Neuronal stem cell (in vitro differentiated cells): ENCODE data around the gene LY6G5C. TPM values are rescaled to one million over a fixed set of nuclear protein-coding genes. Genes with fewer than 3 reads are reported as not detected.

Experiments used
- DNase-seq: peaks from one replicate; pipeline ENCODE4 v3.0.0-alpha.2; 2013; ENCODE audit warnings: low spot score
- H2AFZ ChIP-seq: one replicate; pipeline ENCODE4 v1.6.1; 2013; ENCODE audit warnings: mild to moderate bottlenecking, low read length, inconsistent platforms
- H2AK5ac ChIP-seq: 2 replicates; pipeline ENCODE4 v1.6.1; 2013; ENCODE audit warnings: low read depth, mild to moderate bottlenecking, inconsistent platforms, low read length, moderate library complexity, mixed read lengths
- H2BK120ac ChIP-seq: 2 replicates; pipeline ENCODE4 v1.6.1; 2013; ENCODE audit warnings: low read depth, mild to moderate bottlenecking, inconsistent platforms, low read length, moderate library complexity, mixed read lengths
- H2BK12ac ChIP-seq: one replicate; pipeline ENCODE4 v1.6.1; 2013; ENCODE audit warnings: low read length, inconsistent platforms
- H2BK15ac ChIP-seq: 2 replicates; pipeline ENCODE4 v1.6.1; 2013; ENCODE audit warnings: mild to moderate bottlenecking, low read length, inconsistent platforms, mixed read lengths
- H2BK5ac ChIP-seq: one replicate; pipeline ENCODE4 v1.6.1; 2013; ENCODE audit warnings: inconsistent platforms, mild to moderate bottlenecking, low read length, moderate library complexity
- H3K14ac ChIP-seq: one replicate; pipeline ENCODE4 v1.6.1; 2013; ENCODE audit warnings: low read length, inconsistent platforms
- H3K18ac ChIP-seq: 2 replicates; pipeline ENCODE4 v1.6.1; 2013; ENCODE audit warnings: low read length, inconsistent platforms
- H3K23ac ChIP-seq: 2 replicates; pipeline ENCODE4 v1.6.1; 2013; ENCODE audit warnings: low read depth, mild to moderate bottlenecking, mixed read lengths, low read length, inconsistent platforms; ENCODE audit not compliant: poor library complexity
- H3K27ac ChIP-seq: replicated peaks from 3 replicates; pipeline ENCODE4 v1.5.1; 2013; ENCODE audit warnings: low read length, inconsistent platforms
- H3K27me3 ChIP-seq, 3 experiments: 2 replicates each; pipeline ENCODE4 v1.6.1; 2013; ENCODE audit warnings: low read length in 3 of 3, mild to moderate bottlenecking in 2 of 3, inconsistent platforms in 1 of 3, low read depth in 1 of 3, mixed read lengths in 1 of 3, moderate library complexity in 1 of 3; ENCODE audit not compliant: control insufficient read depth in 3 of 3, insufficient read depth in 3 of 3
- H3K36me3 ChIP-seq, 2 donors: replicated peaks in 1 of 2; 2 replicates each; pipeline ENCODE4 v1.6.1; 2013; ENCODE audit warnings: low read length in 2 of 2; ENCODE audit not compliant: control insufficient read depth in 2 of 2, insufficient read depth in 2 of 2
- H3K4ac ChIP-seq: 2 replicates; pipeline ENCODE4 v1.6.1; 2013; ENCODE audit warnings: inconsistent platforms, mild to moderate bottlenecking, low read length, moderate library complexity
- H3K4me1 ChIP-seq, 2 donors: 1 replicate in 1 of 2; 2 replicates in 1 of 2; pipeline ENCODE4 v1.6.1; 2013; ENCODE audit warnings: low read length in 2 of 2, low read depth in 1 of 2; ENCODE audit not compliant: control insufficient read depth in 2 of 2, insufficient read depth in 1 of 2
- H3K4me2 ChIP-seq: one replicate; pipeline ENCODE4 v1.6.1; 2013; ENCODE audit warnings: mild to moderate bottlenecking, low read length, inconsistent platforms; ENCODE audit not compliant: insufficient read depth, poor library complexity, severe bottlenecking
- H3K4me3 ChIP-seq, 2 donors: 2 replicates each; pipeline ENCODE4 v1.5.1; 2013; ENCODE audit warnings: low read length in 2 of 2, mild to moderate bottlenecking in 2 of 2, inconsistent platforms in 1 of 2, moderate library complexity in 1 of 2
- H3K79me1 ChIP-seq: one replicate; pipeline ENCODE4 v1.6.1; 2013; ENCODE audit warnings: low read depth, mild to moderate bottlenecking, inconsistent platforms, low read length, moderate library complexity
- H3K9ac ChIP-seq: one replicate; pipeline ENCODE4 v1.6.1; 2013; ENCODE audit warnings: mild to moderate bottlenecking, low read depth, low read length, inconsistent platforms; ENCODE audit not compliant: poor library complexity
- H3K9me3 ChIP-seq, 2 donors: replicated peaks in 1 of 2; 2 replicates each; pipeline versions ENCODE3 to v1.6.1; 2013; ENCODE audit warnings: low read length in 2 of 2, mild to moderate bottlenecking in 2 of 2, inconsistent platforms in 1 of 2, low read depth in 1 of 2, mixed read lengths in 1 of 2, moderate library complexity in 1 of 2; ENCODE audit not compliant: control insufficient read depth in 2 of 2, insufficient read depth in 1 of 2
- H4K8ac ChIP-seq: one replicate; pipeline ENCODE4 v1.6.1; 2013; ENCODE audit warnings: low read depth, mild to moderate bottlenecking, inconsistent platforms, low read length, moderate library complexity
- H4K91ac ChIP-seq: one replicate; pipeline ENCODE4 v1.6.1; 2013; ENCODE audit warnings: low read length, low read depth, mild to moderate bottlenecking, inconsistent platforms; ENCODE audit not compliant: poor library complexity
- WGBS, 2 donors: extraction: QIAGEN DNeasy Blood & Tissue Kit; methylation state at CpG; one replicate each; pipeline ENCODE4 v1.1.7; 2013; ENCODE audit warnings: missing lambda C conversion rate in 2 of 2, mixed read lengths in 1 of 2; ENCODE audit not compliant: insufficient read length in 2 of 2, insufficient replicate concordance in 1 of 2; ENCODE audit errors: extremely low coverage in 2 of 2; 5-methylcytosine and 5-hydroxymethylcytosine counted together
- polyA plus RNA-seq, 2 experiments: library from polyadenylated mRNA; stranded (reverse); fragments of 200-250 nt; gene quantifications; one replicate each; pipeline ENCODE4 v1.2.3, GENCODE V29; 2013

LY6G5C gene, protein sequence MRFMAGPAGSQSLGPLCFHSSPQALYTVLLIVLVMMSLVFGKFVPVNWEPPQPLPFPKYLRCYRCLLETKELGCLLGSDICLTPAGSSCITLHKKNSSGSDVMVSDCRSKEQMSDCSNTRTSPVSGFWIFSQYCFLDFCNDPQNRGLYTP
- 0.33 TPM for polyA plus RNA-seq (2013, experiment 1 of 2)
- 0.28 TPM for polyA plus RNA-seq (2013, experiment 2 of 2)

DNA sequence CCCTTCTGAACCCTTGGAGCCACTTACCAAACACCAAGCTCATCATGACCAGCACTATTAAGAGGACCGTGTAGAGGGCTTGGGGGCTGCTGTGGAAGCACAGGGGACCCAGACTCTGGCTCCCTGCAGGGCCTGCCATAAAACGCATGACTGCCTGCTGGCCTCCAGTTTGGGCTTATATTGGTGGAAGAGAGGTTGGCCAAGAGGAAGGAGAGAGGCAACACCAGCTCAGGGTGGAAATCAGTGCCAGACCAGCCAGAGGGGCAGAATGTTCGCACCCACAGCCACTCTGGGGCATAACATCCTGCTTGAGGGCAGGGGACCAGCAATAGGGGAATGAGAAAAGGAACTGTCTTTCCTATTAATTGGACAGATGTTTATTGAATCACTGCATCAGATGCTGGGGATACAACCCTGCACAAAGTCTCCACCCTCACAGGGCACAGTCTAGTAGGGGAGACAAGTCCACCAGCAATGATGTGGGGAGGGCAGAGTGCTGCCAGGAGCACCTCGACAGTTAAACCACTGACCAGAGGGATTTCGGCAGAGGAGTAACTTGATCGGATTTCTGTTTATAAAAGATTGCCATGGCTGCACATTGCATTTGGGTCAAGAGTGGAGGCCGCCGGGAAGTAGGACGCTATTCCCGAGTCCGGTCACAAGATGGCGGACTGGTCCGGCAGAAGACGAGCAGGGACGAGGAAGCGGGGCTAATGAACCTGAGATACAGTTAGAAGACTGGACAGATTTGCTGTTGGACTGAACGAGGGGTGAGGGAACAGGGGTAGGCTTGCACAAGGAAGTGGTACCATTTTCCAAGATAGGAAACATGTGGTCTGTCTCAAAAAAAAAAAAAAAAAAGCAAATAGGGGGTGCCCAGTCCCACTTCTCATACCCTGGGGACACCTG lies at the start of gene LY6G5C:
Gene LY6G5C (minus strand): TSS at position 842 of the 909 bp plus-strand sequence. CDS start 694 bp downstream, at position 148.
- peak within 1 kb of the TSS; percentile 91 for H3K9ac ChIP-seq

DNA sequence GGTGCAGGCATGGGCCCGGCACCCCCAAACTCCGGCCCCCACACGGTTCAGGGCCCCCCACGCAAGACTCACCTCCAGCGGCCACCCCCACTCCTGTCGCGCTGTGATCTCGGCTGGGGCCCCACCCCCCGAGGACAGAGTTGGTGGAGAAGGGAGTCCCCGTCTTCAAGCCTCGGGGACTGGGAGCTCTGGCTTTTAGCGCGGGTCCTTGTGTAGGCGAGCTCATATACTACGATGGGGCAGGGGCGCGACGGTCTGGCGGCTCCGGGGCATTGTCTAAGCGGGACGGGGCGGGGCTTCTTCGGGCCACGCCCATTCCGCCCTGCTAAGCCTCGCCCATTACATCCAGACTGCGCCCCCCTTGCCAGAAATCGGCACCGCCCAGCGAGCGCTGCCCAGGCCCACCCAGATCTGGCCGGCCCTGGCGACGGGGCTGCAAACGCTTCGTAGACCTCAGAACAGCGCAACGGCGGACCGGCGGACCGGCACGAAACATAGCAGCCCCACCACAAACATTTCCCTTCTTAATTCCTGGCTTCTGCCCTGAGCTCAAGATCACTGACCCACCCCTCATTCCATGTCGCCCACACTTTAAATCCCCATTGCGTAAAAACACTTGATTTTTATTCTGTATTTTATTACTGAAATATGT lies 49.2 kb upstream of the LY6G5C start:
- H4K8ac ChIP-seq, result no peak overlapping the region
- peak overlapping the region; percentile 95 for H3K23ac ChIP-seq
- no peaks in the 10 kb centered on the region for H3K9me3 ChIP-seq
- no peak overlapping the region for H2BK12ac ChIP-seq
- peak overlapping the region; percentile 84 for H3K27ac ChIP-seq
- H3K79me1 ChIP-seq, result peaks cover 15% of the 10 kb centered on the region
- peak overlapping the region; percentile 77 for H3K4me2 ChIP-seq
- H2AFZ ChIP-seq, result peak overlapping the region; percentile 86
- WGBS, 2 donors, result no CpG with 5 or more reads among the region's 46 CpGs
- DNase-seq, result peak; percentile 93
- peak overlapping the region; percentile 88 for H2AK5ac ChIP-seq
- no peak overlapping the region for H3K4ac ChIP-seq
- no peak overlapping the region for H2BK15ac ChIP-seq
- H3K14ac ChIP-seq, result peak overlapping the region; percentile 73
- peak overlapping the region; percentile 82 for H3K9ac ChIP-seq
- H3K36me3 ChIP-seq, result peaks cover 55 to 86% of the 10 kb centered on the region in 2 donors
- H3K4me3 ChIP-seq, result peak overlapping the region; percentile 83 to 94
- no peaks in the 10 kb centered on the region for H3K27me3 ChIP-seq
- peaks cover 13 to 24% of the 10 kb centered on the region in 2 donors for H3K4me1 ChIP-seq
- H3K18ac ChIP-seq, result peak overlapping the region; percentile 100
- H4K91ac ChIP-seq, result peak overlapping the region; percentile 89
- H2BK120ac ChIP-seq, result no peak overlapping the region
- peak overlapping the region; percentile 85 for H2BK5ac ChIP-seq

More for the DNA sequence above, at the start of gene LY6G5C:
- Histone ChIP-seq H2AK5ac (peak within 1 kb of the TSS; percentile 47), H3K27me3 (peaks cover 0 to 16% (median 7%) of the 10 kb centered on the region in 3 experiments), H2BK120ac (no peak within 1 kb of the TSS), H3K27ac (no peak within 1 kb of the TSS), H3K9me3 (no peaks in the 10 kb centered on the region), H3K4me1 (peaks cover 4 to 9% of the 10 kb centered on the region in 2 donors), H3K79me1 (no peaks in the 10 kb centered on the region), H3K23ac (peak within 1 kb of the TSS; percentile 57), H3K18ac (peak within 1 kb of the TSS; percentile 88), H2AFZ (peak within 1 kb of the TSS; percentile 69), H3K4ac (no peak within 1 kb of the TSS), H3K14ac (peak within 1 kb of the TSS; percentile 44), H3K4me3 (peak within 1 kb of the TSS in 1 of 2 donors; percentile 73), H4K8ac (no peak within 1 kb of the TSS), H2BK5ac (peak within 1 kb of the TSS; percentile 63), H2BK12ac (no peak within 1 kb of the TSS), H4K91ac (no peak within 1 kb of the TSS), H3K36me3 (peaks cover 0 to 27% of the 10 kb centered on the region in 2 donors), H3K4me2 (peak within 1 kb of the TSS; percentile 87), H2BK15ac (peak within 1 kb of the TSS; percentile 15)
- WGBS, 2 donors, result no CpG with 5 or more reads among the region's 17 CpGs
- DNase-seq, result peak; percentile 56

DNA sequence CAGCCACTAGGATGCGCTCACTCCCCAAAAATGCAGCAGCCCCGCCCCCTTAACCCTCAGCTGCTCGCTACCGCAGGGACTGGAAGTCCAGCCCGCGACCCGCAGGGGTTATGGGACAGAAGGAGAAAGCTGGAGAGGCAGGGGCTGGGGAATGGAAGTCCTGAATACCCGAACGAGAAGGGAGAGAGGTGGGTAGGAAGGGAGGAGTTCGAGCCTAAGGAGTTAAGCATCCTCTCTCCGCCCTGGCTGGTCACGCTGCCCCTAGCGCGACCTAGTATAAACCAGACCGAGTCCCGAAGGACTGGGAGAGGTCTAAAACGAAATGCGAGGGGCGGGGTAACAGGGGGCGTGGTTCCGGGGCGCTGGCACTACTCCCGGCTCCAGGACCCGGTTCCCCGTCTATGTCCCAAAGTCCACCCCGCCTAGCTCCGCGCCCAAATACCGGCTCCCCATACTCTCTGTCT lies 48.7 kb upstream of the LY6G5C start:
- H4K8ac ChIP-seq, result no peak overlapping the region
- peak; percentile 92 for DNase-seq
- WGBS, 2 donors, result no CpG with 5 or more reads among the region's 29 CpGs
- H3K4me3 ChIP-seq, result peak overlapping the region; percentile 83 to 94
- H2AFZ ChIP-seq, result peak overlapping the region; percentile 86
- no peak overlapping the region for H4K91ac ChIP-seq
- H3K4me2 ChIP-seq, result peak overlapping the region; percentile 77
- no peak overlapping the region for H2BK12ac ChIP-seq
- H3K18ac ChIP-seq, result peak overlapping the region; percentile 100
- peak overlapping the region; percentile 85 for H2BK5ac ChIP-seq
- H3K9ac ChIP-seq, result peak overlapping the region; percentile 82
- no peak overlapping the region for H2BK15ac ChIP-seq
- peak overlapping the region; percentile 73 for H3K14ac ChIP-seq
- peaks cover 13 to 18% of the 10 kb centered on the region in 2 donors for H3K4me1 ChIP-seq
- H2BK120ac ChIP-seq, result no peak overlapping the region
- H3K9me3 ChIP-seq, result no peaks in the 10 kb centered on the region
- peaks cover 15% of the 10 kb centered on the region for H3K79me1 ChIP-seq
- no peak overlapping the region for H3K4ac ChIP-seq
- H3K27me3 ChIP-seq, result no peaks in the 10 kb centered on the region
- H2AK5ac ChIP-seq, result peak overlapping the region; percentile 88
- peaks cover 57 to 83% of the 10 kb centered on the region in 2 donors for H3K36me3 ChIP-seq
- peak overlapping the region; percentile 95 for H3K23ac ChIP-seq
- peak overlapping the region; percentile 84 for H3K27ac ChIP-seq
